Body of pancreas (tissue), 4 donors: ENCODE data around the gene ELSPBP1. TPM values are rescaled to one million over a fixed set of nuclear protein-coding genes. Genes with fewer than 3 reads are reported as not detected.
"Not testable (repeated sequence)": the region's sequence is repeated elsewhere in the genome, so short reads cannot be mapped to it uniquely, and the experiment has no call there.

ENCODE experiments used
- ATAC-seq: fragments of 150-250 bp; one replicate; pipeline ENCODE4 v1.9.1; 2016
- DNase-seq, 4 donors: peaks; one replicate each; pipeline ENCODE4 v3.0.0-alpha.2; 2019
- H3K27ac ChIP-seq, 4 donors: fragments of 200-600 bp; sonication (generic); 1 replicate in 3 of 4; 2 replicates in 1 of 4; pipeline versions ENCODE4 v1.5.1 to v1.6.1; 2016 to 2019; ENCODE audit warnings: mild to moderate bottlenecking in 1 of 4, mixed read lengths in 1 of 4, moderate library complexity in 1 of 4
- H3K27me3 ChIP-seq, 2 donors: fragments of 200-600 bp; sonication (generic); one replicate each; pipeline ENCODE4 v1.6.0; 2016; ENCODE audit warnings: mild to moderate bottlenecking in 1 of 2
- H3K36me3 ChIP-seq, 2 donors: fragments of 200-600 bp; sonication (generic); replicated peaks in 1 of 2; 2 replicates each; pipeline ENCODE4 v1.5.1; 2016; ENCODE audit warnings: low read depth in 2 of 2; ENCODE audit not compliant: insufficient read depth in 1 of 2
- H3K4me1 ChIP-seq: fragments of 200-600 bp; sonication (generic); one replicate; pipeline ENCODE4 v1.6.0; 2016
- H3K4me3 ChIP-seq, 2 donors: fragments of 200-600 bp; sonication (generic); 1 replicate in 1 of 2; 2 replicates in 1 of 2; pipeline ENCODE4 v1.5.1; 2016 to 2019
- H3K9me3 ChIP-seq, 3 donors: fragments of 200-600 bp; sonication (generic); 1 replicate in 2 of 3; 2 replicates in 1 of 3; pipeline ENCODE4 v1.5.1; 2016
- POLR2A ChIP-seq, 3 donors: fragments of 450-650 bp; IDR thresholded peaks; one replicate each; pipeline ENCODE4 v1.6.1; 2016; ENCODE audit warnings: antibody characterized with exemption in 3 of 3, mild to moderate bottlenecking in 2 of 3
- WGBS, 2 donors: methylation state at CpG; one replicate each; pipeline ENCODE4 v1.1.5; 2017; 5-methylcytosine and 5-hydroxymethylcytosine counted together
- intact Hi-C: fragments of 100-400 bp; cut with DNase I; formaldehyde crosslinking; loops from one replicate; pipeline ENCODE4 v1.15.1; 2023
- total RNA-seq, 2 donors: library from RNA; depleted of rRNA; stranded (reverse); fragments of >200 nt; gene quantifications; one replicate each; pipeline ENCODE4 v1.1.0, GENCODE V29; 2016
- TF ChIP-seq, protein P1 (sequence below), 7 experiments: fragments of 450-650 bp in 4 of 7; fragments of 200-600 bp in 3 of 7; sonication (generic) in 3 of 7; IDR thresholded peaks; one replicate each; pipeline ENCODE4 v1.5.1; 2016 to 2019; ENCODE audit warnings: antibody characterized with exemption in 7 of 7

The ELSPBP1 gene
- total RNA-seq, 2 donors from 2014 or later: not detected

DNA sequence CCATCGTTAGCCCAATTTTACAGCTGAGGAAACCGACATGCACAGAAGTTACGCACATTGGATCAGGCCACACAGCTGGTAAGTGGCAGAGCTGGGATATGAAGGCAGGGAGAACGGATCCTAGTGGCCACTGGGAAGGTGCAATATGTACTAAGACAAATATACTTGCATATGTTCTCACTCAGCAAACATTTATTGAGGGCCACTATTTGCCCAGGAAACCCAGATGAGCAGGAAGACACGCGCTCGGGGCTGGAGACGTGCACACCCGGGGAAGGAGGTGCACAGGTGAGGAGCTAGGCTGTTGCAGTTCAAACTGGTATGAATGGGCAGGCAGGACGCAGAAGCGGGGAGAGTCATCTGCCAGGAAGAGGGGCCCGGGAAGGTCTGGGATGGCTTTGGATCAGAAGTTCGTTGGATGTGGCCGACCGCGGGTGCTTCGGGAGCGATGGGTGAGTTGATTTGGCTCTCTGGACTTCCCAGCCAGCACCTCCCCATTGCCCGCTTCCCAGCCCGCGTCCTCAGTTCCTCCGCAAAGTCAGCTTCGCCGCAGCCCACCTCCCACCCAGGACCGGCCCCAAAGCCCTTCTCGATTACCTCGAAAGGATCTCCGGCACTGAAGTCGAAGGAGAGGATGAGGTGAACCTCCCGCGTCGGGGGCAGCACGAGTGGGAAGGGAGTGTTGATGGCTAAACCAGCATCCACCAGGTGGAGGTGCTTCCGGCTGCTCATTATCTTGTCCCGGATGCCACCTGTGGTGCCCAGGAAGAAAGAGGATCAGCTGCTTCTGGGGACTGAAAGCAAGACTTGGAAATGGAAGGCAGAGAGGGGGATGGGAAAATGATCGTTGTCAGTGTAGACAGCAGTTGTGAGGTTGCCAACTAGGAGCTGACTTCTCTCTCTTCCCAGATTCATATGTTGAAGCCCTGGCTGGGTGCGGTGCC, 67.2 kb downstream of the ELSPBP1 start:
- no peaks in the 10 kb centered on the region for H3K36me3 ChIP-seq
- 37 to 44% methylated on average over 30 to 37 of the region's 37 CpGs for WGBS, 2 donors
- intact Hi-C loops: no loop called here
- H3K4me1 ChIP-seq: no peaks in the 10 kb centered on the region
- no peak for TF ChIP-seq POLR2A (IDR thresholded peaks at IDR 0.05)
- TF ChIP-seq, protein P1, sequence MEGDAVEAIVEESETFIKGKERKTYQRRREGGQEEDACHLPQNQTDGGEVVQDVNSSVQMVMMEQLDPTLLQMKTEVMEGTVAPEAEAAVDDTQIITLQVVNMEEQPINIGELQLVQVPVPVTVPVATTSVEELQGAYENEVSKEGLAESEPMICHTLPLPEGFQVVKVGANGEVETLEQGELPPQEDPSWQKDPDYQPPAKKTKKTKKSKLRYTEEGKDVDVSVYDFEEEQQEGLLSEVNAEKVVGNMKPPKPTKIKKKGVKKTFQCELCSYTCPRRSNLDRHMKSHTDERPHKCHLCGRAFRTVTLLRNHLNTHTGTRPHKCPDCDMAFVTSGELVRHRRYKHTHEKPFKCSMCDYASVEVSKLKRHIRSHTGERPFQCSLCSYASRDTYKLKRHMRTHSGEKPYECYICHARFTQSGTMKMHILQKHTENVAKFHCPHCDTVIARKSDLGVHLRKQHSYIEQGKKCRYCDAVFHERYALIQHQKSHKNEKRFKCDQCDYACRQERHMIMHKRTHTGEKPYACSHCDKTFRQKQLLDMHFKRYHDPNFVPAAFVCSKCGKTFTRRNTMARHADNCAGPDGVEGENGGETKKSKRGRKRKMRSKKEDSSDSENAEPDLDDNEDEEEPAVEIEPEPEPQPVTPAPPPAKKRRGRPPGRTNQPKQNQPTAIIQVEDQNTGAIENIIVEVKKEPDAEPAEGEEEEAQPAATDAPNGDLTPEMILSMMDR (IDR thresholded peaks at IDR 0.05): no peak
- no peaks in the 10 kb centered on the region for H3K27me3 ChIP-seq
- ATAC-seq (no peak), DNase-seq (no peak)
- H3K27ac ChIP-seq: no peak overlapping the region
- no peak overlapping the region for H3K4me3 ChIP-seq
- H3K9me3 ChIP-seq: no peaks in the 10 kb centered on the region

DNA sequence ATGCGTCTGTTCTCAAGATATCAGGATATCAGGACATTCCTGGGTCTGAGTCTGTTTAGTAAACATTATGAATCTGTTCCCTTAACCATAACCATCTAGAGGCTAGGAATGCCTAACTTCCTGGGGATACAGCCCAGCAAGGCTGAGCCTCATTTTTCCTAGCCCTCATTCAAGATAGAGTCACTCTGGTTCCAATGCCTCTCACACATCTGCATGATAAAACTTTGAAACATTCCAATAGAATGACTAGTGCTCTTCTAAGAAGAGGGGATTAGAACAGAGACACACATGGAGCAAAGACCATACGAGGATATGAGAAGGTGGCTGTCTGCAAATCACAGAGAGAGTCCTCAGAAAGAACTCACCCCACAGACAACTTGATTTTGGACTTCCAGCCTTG, 70.1 kb downstream of the ELSPBP1 start:
- 70 to 92% methylated on average over 2 of the region's 2 CpGs for WGBS, 2 donors
- intact Hi-C loops: no loop called here
- no peak for ATAC-seq
- H3K4me1 ChIP-seq: no peaks in the 10 kb centered on the region
- no peak overlapping the region for H3K4me3 ChIP-seq
- no peak for TF ChIP-seq POLR2A (IDR thresholded peaks at IDR 0.05)
- no peak overlapping the region for H3K27ac ChIP-seq
- DNase-seq: no peak
- H3K27me3 ChIP-seq: no peaks in the 10 kb centered on the region
- H3K36me3 ChIP-seq: no peaks in the 10 kb centered on the region
- H3K9me3 ChIP-seq: no peaks in the 10 kb centered on the region

DNA sequence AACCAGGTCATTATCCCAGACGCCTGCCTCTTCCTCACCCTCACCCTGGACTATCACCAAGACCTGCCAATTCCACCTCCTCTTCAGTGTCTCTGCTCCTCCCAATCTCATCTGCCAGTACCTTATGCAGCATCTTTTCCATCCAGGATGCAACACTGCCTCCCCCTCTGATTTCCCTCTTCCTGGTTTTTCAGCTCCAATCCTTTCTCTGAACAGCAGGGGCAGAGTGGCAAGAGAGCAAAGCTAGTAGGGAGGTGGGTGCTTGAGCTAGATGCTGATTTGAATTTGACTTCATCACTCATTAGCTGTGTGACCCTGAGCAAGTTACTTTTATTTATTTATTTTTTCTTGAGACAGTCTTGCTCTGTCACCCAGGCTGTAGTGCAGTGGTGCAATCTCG, 75.0 kb downstream of the ELSPBP1 start:
- Histone ChIP-seq H3K4me1 (no peaks in the 10 kb centered on the region), H3K36me3 (no peaks in the 10 kb centered on the region), H3K4me3 (no peak overlapping the region), H3K9me3 (no peaks in the 10 kb centered on the region), H3K27me3 (no peaks in the 10 kb centered on the region), H3K27ac (no peak overlapping the region)
- WGBS, 2 donors: 64% methylated on average over 2 of the region's 2 CpGs
- no peak for TF ChIP-seq POLR2A (IDR thresholded peaks at IDR 0.05)
- TF ChIP-seq, protein P1 (IDR thresholded peaks at IDR 0.05): no peak
- ATAC-seq: no peak
- intact Hi-C loops: no loop called here
- DNase-seq: no peak

DNA sequence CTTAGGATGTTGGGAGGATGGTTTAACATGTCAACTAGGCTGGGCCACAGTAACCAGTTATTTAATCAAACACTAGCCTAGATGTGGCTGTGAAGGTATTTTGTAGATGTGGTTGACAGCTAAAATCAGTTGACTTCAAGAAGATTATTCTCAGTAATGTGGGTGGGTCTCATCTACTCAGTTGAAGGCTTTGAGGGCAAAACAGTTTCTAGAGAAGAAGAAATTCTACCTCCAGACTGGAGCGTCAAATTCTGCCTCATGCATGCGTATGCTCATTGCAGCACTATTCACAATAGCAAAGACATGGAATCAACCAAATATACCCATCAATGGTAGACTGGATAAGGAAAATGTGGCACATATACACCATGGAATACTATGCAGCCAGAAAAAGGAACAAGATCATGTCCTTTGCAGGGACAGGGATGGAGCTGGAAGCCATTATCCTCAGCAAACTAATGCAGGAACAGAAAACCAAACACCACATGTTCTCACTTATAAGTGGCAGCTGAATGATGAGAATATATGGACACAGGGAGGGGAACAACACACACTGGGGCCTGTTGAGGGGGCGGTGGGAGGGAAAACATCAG, 75.8 kb downstream of the ELSPBP1 start:
- not testable (repeated sequence) for DNase-seq, H3K9me3 ChIP-seq
- 73 to 94% methylated on average over 3 of the region's 3 CpGs for WGBS, 2 donors

More for the DNA sequence above, 75.8 kb downstream of the ELSPBP1 start:
- H3K4me1 ChIP-seq, H3K27ac ChIP-seq, ATAC-seq, H3K36me3 ChIP-seq, H3K4me3 ChIP-seq, H3K27me3 ChIP-seq, intact Hi-C loops: not testable (repeated sequence)

Other genes with a start within 250 kb of the ELSPBP1 start
- 100 to 1,000 TPM; 436 to 761 TPM for gene NOP53, start 249.1 kb upstream of the ELSPBP1 start, total RNA-seq
- 100 to 1,000 TPM; 189 to 296 TPM for gene SELENOW, start 215.9 kb upstream of the ELSPBP1 start, total RNA-seq
- not detected for gene TPRX1, start 190.1 kb upstream of the ELSPBP1 start, total RNA-seq
- not detected for gene CRX, start 172.7 kb upstream of the ELSPBP1 start, total RNA-seq
- gene TPRX2, start 135.4 kb upstream of the ELSPBP1 start, total RNA-seq: not detected
- gene SULT2A1, start 108.3 kb upstream of the ELSPBP1 start, total RNA-seq: not detected
- gene BSPH1, start 2.5 kb upstream of the ELSPBP1 start, total RNA-seq: not detected
- gene CABP5, start 49.4 kb downstream of the ELSPBP1 start, total RNA-seq: not detected
- gene PLA2G4C, start 116.2 kb downstream of the ELSPBP1 start, total RNA-seq: 10 to 100 TPM in 1 of 2 donors, 1 to 10 TPM in 1; 4.4 to 10.9 TPM
- gene LIG1, start 175.7 kb downstream of the ELSPBP1 start, total RNA-seq: 10 to 100 TPM; 17.4 to 62.0 TPM
- gene ZSWIM9, start 176.0 kb downstream of the ELSPBP1 start, total RNA-seq: 1 to 10 TPM; 4.7 to 9.6 TPM